ENCODE results near the gene STYK1. TPM values are rescaled to one million over a fixed set of nuclear protein-coding genes. Genes with fewer than 3 reads are reported as not detected.

The STYK1 gene
- total and polyA plus RNA-seq, 9 of the 15 experiments (the other 6 are each of a cell fraction or from before 2014, with no cell fraction given) = 0.31 to 1.8 (median 0.64) TPM

DNA sequence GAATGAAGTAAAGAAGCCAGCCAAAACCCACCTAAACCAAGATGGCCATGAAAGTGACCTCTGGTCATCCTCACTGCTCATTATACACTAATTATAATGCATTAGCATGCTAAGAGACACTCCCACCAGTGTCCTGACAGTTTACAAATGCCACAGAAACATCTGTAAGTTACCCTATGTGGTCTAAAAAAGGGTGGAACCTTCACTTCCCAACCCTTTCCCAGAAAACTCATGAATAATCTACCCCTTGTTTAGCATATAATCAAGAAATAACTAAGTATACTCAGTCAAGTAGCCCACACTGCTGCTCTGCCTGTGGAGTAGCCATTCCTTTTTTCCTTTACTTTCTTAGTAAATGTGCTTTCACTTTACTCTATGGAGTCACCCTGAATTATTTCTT is 19.8 kb downstream of the STYK1 start:
- H3K4me2 ChIP-seq (ENCODE audit: insufficient read depth, low read length) = no peak overlapping the region
- ChIA-PET POLR2A (no interaction called here), CTCF (ENCODE audit: low intra/inter-chr PET ratio) (no interaction called here)
- H3K9me3 ChIP-seq (replicated peaks; ENCODE audit: control insufficient read depth, insufficient read depth, low read depth, low read length) = no peaks in the 10 kb centered on the region
- H2AFZ ChIP-seq (ENCODE audit: low read depth, low read length) = no peak overlapping the region
- ATAC-seq = no peak
- DNase-seq (ENCODE audit: extremely low read depth in 1 of 4, low spot score in 3 of 4) = no peak
- no peaks in the 10 kb centered on the region for H4K20me1 ChIP-seq (replicated peaks; ENCODE audit: control insufficient read depth, insufficient read depth, low read length)
- TF ChIP-seq ZNF780A (CRISPR knock-in tag; IDR thresholded peaks at IDR 0.05) (no peak), GABPB2 (CRISPR knock-in tag; conservative IDR thresholded peaks at IDR 0.05) (no peak), ZNF165 (CRISPR knock-in tag; IDR thresholded peaks at IDR 0.05; ENCODE audit: borderline replicate concordance) (no peak), SMARCB1 (IDR thresholded peaks at IDR 0.05; ENCODE audit: insufficient read length, low read depth) (no peak), FOS (IDR thresholded peaks at IDR 0.05; ENCODE audit: extremely low read depth, insufficient read length) (no peak), FOXK1 (CRISPR knock-in tag; IDR thresholded peaks at IDR 0.05; ENCODE audit: borderline replicate concordance) (no peak), KDM1A (IDR thresholded peaks at IDR 0.05) (no peak), TAF1 (IDR thresholded peaks at IDR 0.05; ENCODE audit: control insufficient read depth, extremely low read depth, insufficient read depth, low read length, severe bottlenecking) (no peak), SNIP1 (IDR thresholded peaks at IDR 0.05; ENCODE audit: low read depth) (no peak), HNRNPL (IDR thresholded peaks at IDR 0.05; ENCODE audit: low read depth, low read length) (no peak)
- TF ChIP-seq, protein P1, sequence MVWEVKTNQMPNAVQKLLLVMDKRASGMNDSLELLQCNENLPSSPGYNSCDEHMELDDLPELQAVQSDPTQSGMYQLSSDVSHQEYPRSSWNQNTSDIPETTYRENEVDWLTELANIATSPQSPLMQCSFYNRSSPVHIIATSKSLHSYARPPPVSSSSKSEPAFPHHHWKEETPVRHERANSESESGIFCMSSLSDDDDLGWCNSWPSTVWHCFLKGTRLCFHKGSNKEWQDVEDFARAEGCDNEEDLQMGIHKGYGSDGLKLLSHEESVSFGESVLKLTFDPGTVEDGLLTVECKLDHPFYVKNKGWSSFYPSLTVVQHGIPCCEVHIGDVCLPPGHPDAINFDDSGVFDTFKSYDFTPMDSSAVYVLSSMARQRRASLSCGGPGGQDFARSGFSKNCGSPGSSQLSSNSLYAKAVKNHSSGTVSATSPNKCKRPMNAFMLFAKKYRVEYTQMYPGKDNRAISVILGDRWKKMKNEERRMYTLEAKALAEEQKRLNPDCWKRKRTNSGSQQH (CRISPR knock-in tag; IDR thresholded peaks at IDR 0.05) = no peak
- in situ Hi-C loops (cut with MboI) (no loop called here), intact Hi-C loops (cut with micrococcal nuclease) (no loop called here)
- no peak overlapping the region for H3K9ac ChIP-seq (ENCODE audit: insufficient read depth in 1 of 2, low read depth in 2 of 2, low read length in 2 of 2)
- no peaks in the 10 kb centered on the region for H3K4me1 ChIP-seq (replicated peaks in 1 of 2; ENCODE audit: control insufficient read depth in 2 of 2, insufficient read depth in 2 of 2, low read length in 2 of 2)
- BruUV-seq (replicated peaks) = no TSS peak
- no peaks in the 10 kb centered on the region for H3K79me2 ChIP-seq (ENCODE audit: control insufficient read depth, insufficient read depth, low read length)
- FAIRE-seq = no peak
- H3K9me1 ChIP-seq (ENCODE audit: control insufficient read depth, insufficient read depth, low read length) = no peaks in the 10 kb centered on the region
- no peak overlapping the region for H3K4me3 ChIP-seq
- H3K36me3 ChIP-seq (ENCODE audit: control insufficient read depth, insufficient read depth, low read length) = no peaks in the 10 kb centered on the region
- no peaks in the 10 kb centered on the region for H3K27me3 ChIP-seq (ENCODE audit: control insufficient read depth in 2 of 2, insufficient read depth in 2 of 2, low read length in 2 of 2)
- no peak overlapping the region for H3K27ac ChIP-seq (ENCODE audit: extremely low read depth, low read depth, low read length)

All from K562 (cell line).